Testis (tissue), 2 donors: ENCODE results near the gene PTPN5.

Experiments used
- POLR2A ChIP-seq: fragments of 450-650 bp; IDR thresholded peaks from one replicate; pipeline ENCODE4 v1.6.1; 2017; ENCODE audit warnings: antibody characterized with exemption, mild to moderate bottlenecking, moderate library complexity
- TF ChIP-seq, protein P1 (sequence below), 3 experiments: fragments of 450-650 bp in 2 of 3; fragments of 200-600 bp in 1 of 3; sonication (generic) in 1 of 3; IDR thresholded peaks; one replicate each; pipeline ENCODE4 v1.5.1; 2016 to 2019; ENCODE audit warnings: antibody characterized with exemption in 3 of 3, mild to moderate bottlenecking in 2 of 3, moderate library complexity in 1 of 3

DNA sequence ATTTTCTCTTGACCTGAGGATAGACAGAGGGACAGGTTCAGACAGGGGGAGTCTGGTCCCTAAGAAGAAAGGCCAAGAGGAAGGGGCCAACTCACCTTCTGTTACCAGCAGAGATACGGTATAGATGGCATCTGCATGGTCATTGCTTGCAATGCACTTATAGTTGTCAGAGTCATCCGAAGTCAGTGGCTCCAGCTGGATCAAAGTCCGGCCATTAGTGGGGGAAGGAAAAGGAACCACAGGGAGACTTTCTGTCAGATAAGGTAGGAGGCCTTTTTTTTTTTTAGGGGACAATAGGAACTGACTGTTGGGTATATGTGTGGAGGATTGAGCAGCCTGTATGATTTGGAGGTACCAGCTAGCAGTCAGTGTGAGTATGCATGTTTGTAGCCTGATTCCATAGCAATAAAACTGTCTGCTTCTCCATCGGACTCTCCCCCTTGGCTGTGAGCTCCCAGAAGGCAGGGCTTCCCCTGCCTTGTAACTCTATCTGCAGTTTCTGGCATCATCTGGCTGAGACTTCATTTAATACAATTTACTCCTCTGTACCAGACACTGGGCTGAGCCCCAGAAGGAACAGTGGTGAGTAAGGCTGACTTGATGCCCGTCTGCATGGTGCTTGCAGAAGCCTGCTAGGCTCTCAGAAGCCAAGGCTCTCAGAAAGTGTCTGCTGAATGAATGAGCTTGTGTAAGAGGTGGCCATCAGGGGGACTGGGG is 71.3 kb downstream of the PTPN5 start:
- TF ChIP-seq, protein P1, sequence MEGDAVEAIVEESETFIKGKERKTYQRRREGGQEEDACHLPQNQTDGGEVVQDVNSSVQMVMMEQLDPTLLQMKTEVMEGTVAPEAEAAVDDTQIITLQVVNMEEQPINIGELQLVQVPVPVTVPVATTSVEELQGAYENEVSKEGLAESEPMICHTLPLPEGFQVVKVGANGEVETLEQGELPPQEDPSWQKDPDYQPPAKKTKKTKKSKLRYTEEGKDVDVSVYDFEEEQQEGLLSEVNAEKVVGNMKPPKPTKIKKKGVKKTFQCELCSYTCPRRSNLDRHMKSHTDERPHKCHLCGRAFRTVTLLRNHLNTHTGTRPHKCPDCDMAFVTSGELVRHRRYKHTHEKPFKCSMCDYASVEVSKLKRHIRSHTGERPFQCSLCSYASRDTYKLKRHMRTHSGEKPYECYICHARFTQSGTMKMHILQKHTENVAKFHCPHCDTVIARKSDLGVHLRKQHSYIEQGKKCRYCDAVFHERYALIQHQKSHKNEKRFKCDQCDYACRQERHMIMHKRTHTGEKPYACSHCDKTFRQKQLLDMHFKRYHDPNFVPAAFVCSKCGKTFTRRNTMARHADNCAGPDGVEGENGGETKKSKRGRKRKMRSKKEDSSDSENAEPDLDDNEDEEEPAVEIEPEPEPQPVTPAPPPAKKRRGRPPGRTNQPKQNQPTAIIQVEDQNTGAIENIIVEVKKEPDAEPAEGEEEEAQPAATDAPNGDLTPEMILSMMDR (IDR thresholded peaks at IDR 0.05), result no peak
- TF ChIP-seq POLR2A, result no peak
